Stimulated activated CD4-positive, alpha-beta T cell treated with anti-CD3 and anti-CD28 coated beads, Interleukin-1b, Interleukin-23, amount 100 ng/mL, for 1 hour (primary cell): ENCODE results near the gene GLRA1.
"Not testable (repeated sequence)": the region's sequence is repeated elsewhere in the genome, so short reads cannot be mapped to it uniquely, and the experiment has no call there.

Source experiments
- DNase-seq, 2 donors: peaks; one replicate each; pipeline ENCODE4 v3.0.0-alpha.2; 2020; ENCODE audit warnings: low read depth in 2 of 2

GLRA1 gene

DNA sequence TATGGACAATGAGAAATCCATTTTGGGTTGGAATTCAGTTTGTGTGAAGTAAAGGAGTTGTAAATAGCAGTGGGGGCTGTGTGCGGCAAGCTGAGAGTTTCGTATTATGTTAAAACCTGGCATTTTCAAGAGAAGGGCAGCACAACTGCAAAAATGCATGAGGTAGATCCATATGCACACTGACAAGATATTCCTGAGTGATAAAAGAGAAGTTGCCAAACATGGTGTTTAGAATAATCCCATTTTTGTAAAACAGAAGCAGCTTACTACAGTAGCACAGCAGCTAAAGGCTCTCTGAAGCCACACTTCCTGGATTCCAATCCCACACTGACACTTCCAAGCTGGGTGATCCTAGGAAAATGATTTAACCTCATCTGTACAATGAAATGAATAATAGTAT, 11.2 kb downstream of the GLRA1 start:
- no peak for DNase-seq

DNA sequence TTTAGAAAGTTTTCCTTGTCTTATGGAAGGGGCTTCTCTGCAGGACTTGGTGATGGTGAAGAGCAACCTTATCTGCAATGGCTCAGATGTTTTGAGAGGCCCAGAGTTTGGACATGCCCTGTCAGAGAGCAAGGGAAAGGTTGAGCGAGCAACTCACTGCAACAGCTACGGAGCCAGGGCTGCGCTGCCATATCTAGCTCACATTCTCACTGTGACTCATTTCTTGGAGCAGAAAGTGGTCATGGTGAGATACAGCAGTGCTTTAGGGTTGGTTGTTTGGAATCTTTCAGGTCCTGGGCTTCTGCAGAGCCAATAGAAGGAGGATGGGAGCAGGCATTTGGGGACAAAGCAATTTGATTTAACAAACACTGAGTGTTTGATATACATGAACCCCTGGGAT, 12.3 kb downstream of the GLRA1 start:
- no peak for DNase-seq

DNA sequence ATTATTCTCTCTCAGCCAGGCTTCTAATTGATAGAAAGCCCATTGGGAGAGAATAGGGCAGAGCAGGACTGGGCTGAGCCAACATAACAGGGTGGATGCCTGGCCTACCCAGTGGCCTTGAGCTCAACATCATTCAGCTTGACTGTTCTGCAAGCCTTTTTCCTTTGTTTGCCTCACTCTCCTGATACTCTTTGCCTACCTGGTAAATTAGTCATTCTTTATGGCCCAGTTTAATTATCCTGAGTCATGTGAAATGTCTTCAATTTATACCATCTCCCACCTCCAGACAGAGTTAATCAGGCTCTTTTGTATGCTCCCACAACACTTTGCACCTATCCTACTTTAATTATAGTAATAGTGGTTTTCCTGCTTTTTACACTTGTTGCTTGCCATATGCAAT, 13.6 kb downstream of the GLRA1 start:
- DNase-seq: no peak

- no peak for DNase-seq
Measured at GRCh38 chr5:151909628-151910027, 15.0 kb downstream of the GLRA1 start.

DNA sequence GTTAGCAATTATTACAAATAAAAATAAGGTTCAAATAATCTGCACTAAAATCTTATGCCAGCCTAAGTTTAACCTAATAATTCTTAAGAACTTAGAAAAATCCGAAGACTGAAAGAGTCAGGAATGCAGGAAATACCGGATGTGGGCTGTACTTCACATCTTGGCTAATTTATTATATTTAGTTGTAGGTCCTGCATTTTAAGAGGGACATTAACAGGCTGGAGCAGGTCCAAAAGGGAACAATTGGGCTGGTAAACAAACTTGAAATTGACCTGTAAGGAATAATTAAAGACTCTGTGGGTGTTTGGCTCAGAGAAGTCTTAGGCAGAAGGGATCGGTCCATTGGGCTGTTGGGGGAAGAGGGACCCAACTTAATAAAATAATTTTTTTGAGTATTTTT, 18.4 kb downstream of the GLRA1 start:
- DNase-seq: no peak

DNA sequence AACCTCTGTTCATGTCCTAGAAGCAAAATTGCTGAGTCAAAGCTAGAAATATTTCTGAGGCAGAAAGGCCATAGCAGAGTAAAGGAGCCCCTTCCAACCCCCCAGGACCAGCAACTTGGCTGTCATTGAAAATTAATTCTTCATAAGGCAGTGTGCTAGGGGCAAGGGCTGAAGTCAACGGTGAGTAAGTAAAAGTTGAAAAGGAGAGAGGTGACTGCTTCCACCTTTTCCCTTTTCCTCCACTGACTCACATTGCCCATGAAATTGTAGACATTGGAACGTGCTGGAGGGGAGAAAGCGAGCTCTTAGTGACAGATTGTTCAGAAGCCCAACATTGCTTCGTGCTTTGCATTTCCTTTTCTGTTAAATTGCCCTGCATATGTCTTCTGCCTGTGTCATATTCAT, 19.1 kb downstream of the GLRA1 start:
- no peak for DNase-seq

DNA sequence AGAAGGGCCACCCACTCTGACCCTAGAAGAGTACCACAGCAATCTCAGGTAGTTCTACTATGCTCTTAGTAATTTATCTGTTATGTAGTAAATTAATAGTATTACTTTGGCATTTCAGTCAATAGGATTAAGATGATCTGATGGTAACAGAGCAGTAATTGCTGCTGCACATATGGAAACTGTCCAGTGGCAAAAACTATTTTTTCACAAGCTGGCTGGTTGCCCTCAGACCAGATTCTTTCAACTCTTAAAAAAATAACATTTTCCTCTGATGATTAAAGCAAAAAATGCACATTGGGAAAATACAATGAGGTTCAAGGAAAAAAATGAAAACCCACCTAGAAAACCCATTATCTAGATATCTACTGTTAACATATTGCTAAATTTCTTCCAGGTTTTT, 19.7 kb downstream of the GLRA1 start:
- no peak for DNase-seq

- DNase-seq: no peak
Measured at GRCh38 chr5:151904127-151904526, 20.5 kb downstream of the GLRA1 start.

DNA sequence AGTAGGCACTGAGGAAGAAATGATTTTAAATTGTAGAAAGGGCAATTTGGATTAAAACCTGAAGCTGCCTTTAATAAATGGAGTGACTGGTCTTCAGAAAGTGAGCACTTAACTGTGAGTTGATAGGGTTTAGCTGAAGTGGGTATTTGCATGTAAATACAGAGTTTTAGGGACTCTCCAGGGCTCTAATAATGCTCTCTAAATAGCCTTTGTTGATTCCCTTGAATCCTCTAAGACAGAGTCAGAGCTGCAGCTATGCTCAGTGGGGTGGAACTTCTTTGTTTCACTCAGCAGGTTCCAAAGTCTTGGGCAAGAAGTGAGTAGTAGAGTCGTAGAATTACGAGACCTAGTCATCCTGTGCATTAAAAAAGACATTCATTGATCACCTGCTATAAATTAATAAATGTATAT, 21.4 kb downstream of the GLRA1 start:
- no peak for DNase-seq

DNA sequence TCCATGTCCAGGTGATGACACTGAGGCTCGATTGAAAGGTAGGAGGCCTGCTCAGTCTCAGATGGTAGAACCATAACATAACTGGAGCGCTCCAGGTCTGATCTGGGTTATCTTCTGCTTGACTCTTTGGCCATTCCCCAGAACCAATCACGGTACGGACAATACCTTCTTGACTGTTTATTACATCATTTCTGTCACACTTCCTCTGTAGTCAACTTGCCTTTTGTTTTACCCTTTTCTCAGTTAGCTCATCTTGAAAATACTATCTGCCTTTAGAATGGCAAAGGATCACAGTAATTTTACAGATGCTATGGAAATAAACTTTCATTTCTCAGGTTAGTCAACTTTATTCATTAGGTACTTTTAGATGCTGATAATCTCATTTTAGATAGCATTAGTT, 22.4 kb downstream of the GLRA1 start:
- no peak for DNase-seq

GRCh38 chr5:151901611-151902010, 23.0 kb downstream of the GLRA1 start:
- DNase-seq: no peak

DNA sequence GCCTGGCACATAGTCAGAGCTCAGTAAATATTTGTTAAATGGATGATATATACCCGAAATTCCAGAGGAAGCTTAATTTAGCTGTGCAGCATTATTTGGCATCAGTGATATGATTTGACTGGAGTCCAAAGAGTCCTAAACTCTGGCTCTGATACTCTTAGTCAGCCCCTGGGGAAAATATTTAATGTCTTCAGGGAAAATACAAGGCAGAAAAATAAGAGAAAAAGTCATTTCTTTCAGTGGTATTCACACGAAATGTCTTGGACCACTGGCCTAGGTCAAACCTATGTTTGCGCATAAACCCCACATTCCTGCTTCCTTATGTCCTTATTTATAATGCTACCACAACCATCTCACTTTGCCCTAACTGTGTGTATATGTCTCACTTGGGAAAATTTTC, 23.8 kb downstream of the GLRA1 start:
- DNase-seq: no peak

GRCh38 chr5:151899399-151899798, 25.3 kb downstream of the GLRA1 start:
- no peak for DNase-seq

DNA sequence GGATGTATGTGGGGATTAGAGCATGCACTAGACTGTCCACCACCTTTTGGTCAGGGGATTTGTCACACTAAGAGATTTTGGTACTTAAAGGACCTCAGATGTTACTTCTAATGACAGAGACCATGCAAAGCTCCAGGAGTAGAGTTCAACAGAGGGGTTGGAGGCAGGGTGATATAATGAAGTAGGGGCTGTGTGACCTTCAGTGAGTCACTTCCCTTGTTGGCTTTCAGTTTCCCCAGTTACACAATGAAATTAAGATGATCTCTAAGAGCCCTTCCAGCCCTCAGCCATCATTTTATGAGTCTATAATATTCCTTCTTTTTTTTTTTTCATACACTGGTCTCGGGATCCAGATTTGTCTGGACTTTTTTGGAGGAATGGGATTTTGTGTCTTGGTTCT, 26.8 kb downstream of the GLRA1 start:
- no peak for DNase-seq

- DNase-seq: no peak
Measured at GRCh38 chr5:151897020-151897552, 27.6 kb downstream of the GLRA1 start.

- DNase-seq: no peak
Measured at GRCh38 chr5:151896031-151896691, 28.5 kb downstream of the GLRA1 start.

GRCh38 chr5:151895660-151896030, 29.0 kb downstream of the GLRA1 start:
- DNase-seq: no peak

DNA sequence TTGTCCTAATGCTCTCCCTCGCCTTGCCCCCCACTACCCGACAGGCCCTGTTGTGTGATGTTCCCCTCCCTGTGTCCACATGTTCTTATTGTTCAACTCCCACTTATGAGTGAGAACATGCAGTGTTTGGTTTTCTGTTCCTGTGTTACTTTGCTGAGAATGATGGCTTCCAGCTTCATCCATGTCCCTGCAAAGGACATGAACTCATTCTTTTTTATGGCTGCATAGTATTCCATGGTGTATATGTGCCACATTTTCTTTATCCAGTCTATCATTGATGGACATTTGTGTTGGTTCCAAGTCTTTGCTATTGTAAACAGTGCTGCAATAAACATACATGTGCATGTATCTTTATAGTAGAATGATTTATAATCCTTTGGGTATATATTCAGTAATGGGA, 31.2 kb downstream of the GLRA1 start:
- not testable (repeated sequence) for DNase-seq

GRCh38 chr5:151892393-151892792, 32.3 kb downstream of the GLRA1 start:
- DNase-seq: no peak

- DNase-seq: no peak
Measured at GRCh38 chr5:151890299-151890698, 34.4 kb downstream of the GLRA1 start.

- DNase-seq: no peak
Measured at GRCh38 chr5:151889614-151890013, 35.0 kb downstream of the GLRA1 start.

DNA sequence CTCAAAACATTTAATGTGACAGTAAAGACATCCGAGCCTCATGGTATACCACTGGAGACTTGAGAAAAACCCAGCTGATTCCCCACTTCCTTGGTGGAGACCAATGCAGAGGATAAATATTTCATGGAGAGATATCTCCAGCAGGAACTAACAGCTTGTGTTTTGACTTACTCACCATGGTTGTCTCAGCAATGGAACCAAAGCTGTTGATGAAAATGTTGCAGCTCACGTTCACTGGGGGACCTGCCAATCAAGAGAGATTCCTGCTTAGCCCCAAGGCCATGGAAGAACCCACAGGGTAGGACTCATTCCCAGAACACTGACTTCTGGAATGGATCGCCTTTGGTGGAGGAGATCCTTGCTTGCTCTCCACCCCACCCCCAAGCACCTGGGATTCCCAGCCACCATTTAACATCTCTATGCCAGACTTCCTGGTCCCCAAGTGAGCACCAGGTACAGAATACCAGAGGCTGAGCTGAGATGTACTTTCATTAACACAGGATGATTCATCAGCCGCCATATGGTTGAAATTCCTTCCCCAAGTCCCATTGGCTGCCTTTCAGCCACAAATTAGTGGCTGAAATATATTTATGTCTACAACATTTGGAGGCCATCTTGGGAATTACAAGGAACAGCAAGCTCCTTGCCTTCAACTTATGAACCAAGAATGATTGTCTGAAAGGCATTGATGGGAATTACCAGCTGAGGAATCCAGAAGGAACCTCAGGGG, 37.9 kb downstream of the GLRA1 start:
- no peak for DNase-seq

DNA sequence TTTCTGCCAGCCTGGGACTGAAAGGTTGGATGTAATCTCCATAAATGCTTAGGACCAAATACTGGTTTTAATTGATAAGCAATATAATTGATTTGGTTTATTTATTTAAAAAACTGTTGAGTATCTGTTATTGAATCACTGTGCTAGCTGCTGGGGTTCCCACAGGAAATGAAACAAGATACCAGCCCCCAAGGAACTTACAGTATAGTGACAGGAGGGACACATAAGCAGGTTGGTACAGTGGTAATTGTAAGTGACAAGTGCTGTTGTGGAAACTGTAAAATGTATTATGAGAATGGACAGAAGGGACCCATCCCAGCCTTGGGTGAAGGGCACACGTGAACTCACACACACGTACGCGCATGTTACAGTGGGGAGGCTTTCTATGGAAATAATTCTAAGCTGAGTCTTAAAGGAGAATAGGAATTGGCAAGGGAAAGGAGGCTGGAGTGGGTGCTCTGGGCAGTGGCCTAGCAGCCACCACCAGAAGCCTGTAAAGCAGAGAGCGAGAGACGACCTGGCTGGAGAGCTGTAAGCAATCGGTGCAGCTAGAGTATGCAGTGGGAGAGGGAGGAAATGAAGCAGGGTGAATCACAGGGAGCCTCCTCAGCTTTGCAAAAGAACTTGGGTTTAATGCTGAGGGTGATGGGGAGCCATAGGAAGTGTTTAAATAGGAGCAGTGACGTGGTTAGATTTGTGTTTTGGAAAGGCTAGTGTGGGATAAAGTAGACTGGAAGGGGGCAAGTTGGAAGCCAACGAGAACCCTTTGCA, 39.3 kb downstream of the GLRA1 start:
- no peak for DNase-seq
